Activated CD4-positive, alpha-beta T cell treated with anti-CD3 and anti-CD28 coated beads for 36 hours (primary cell): ENCODE measurements around the gene FAS. TPM values are rescaled to one million over a fixed set of nuclear protein-coding genes. Genes with fewer than 3 reads are reported as not detected.

Experiments
- ATAC-seq: fragments of 200-7000 bp; cut with Tn5 transposase; one replicate; pipeline ENCODE4 v1.10.0; 2021; ENCODE audit warnings: mild to moderate bottlenecking, moderate library complexity
- CTCF ChIA-PET: fragments of 350-600 bp; sonication (Branson Sonifier 250); formaldehyde crosslinking; loops from one replicate; lab custom pipeline; 2021; ENCODE audit warnings: antibody characterized with exemption; lab: Charles Lee
- POLR2A ChIA-PET: fragments of 350-600 bp; sonication (Branson Sonifier 250); formaldehyde crosslinking; loops from one replicate; lab custom pipeline; 2021; ENCODE audit warnings: antibody characterized with exemption, inconsistent platforms; lab: Charles Lee
- DNase-seq: peaks from one replicate; pipeline ENCODE4 v3.0.0-alpha.2; 2020
- H3K27ac Mint-ChIP-seq: one replicate; pipeline ENCODE4 v1.8.0; 2021; ENCODE audit warnings: mixed read lengths
- H3K27me3 Mint-ChIP-seq: one replicate; pipeline ENCODE4 v1.8.0; 2021; ENCODE audit warnings: mixed read lengths
- H3K36me3 Mint-ChIP-seq: one replicate; pipeline ENCODE4 v1.8.0; 2021; ENCODE audit warnings: low read depth, mixed read lengths
- H3K4me1 Mint-ChIP-seq: one replicate; pipeline ENCODE4 v1.8.0; 2021; ENCODE audit warnings: mixed read lengths
- H3K4me3 Mint-ChIP-seq: one replicate; pipeline ENCODE4 v1.8.0; 2021; ENCODE audit warnings: mild to moderate bottlenecking, moderate library complexity, mixed read lengths
- H3K9me3 Mint-ChIP-seq: one replicate; pipeline ENCODE4 v1.8.0; 2021; ENCODE audit warnings: low read depth, mixed read lengths
- intact Hi-C, 2 experiments: fragments of 100-400 bp; cut with DNase I in 1 of 2; cut with micrococcal nuclease in 1 of 2; formaldehyde crosslinking; loops; one replicate each; pipeline versions ENCODE4 v1.14.2 to v1.15.1; 2022 to 2024; cut with DNase I, micrococcal nuclease
- microRNA-seq: library from miRNA; unstranded; fragments of <30 nt; microRNA quantifications from one replicate; pipeline ENCODE4 v1.2.0, GENCODE V29; 2021; ENCODE audit warnings: borderline replicate concordance
- total RNA-seq, 2 experiments: library from RNA; stranded (reverse); gene quantifications; one replicate each; pipeline ENCODE4 v1.2.3, GENCODE V29; 2021

Gene FAS
- total RNA-seq, 2 experiments from 2014 or later: 34.1 to 34.9 TPM

DNA sequence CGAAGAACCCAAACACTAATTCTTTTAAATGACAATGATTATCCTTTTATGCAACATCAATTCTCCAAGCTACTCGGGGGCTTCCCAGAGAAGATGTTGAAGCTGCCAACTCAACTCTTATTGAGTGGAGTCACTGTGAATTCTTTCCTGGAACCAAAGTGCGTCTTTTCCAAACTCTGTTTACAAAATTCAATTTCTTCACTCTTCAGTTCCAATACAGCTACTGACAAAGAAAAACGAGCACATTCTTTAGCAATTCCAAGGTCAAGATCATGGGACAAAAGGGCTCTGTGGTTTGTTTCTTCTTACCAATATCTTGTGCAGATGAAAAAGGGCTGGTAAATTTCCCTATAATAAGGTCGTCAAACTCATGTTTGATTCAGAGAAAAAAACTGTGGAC is 74.2 kb downstream of the FAS start:
- no peak overlapping the region for H3K27ac Mint-ChIP-seq
- H3K4me3 Mint-ChIP-seq: no peak overlapping the region
- ChIA-PET POLR2A (no interaction called here), CTCF (interaction anchor here (0.6 to 1.2 kb wide), 2 partner anchors 68 to 74 kb away, joined by 3 read pairs; no protein-coding TSS in a partner anchor)
- peaks cover 10% of the 10 kb centered on the region for H3K27me3 Mint-ChIP-seq
- DNase-seq (no peak), ATAC-seq (no peak)
- H3K9me3 Mint-ChIP-seq: no peaks in the 10 kb centered on the region
- intact Hi-C loops: no loop called here
- H3K36me3 Mint-ChIP-seq: no peaks in the 10 kb centered on the region
- peaks cover 3% of the 10 kb centered on the region for H3K4me1 Mint-ChIP-seq

Small RNA genes lying within 50 kb of the gene (microRNA-seq; reads per million reads assigned to microRNA genes)
- gene MIR4679-1: not detected
- gene MIR4679-2: not detected

Other genes with a start within 250 kb of the FAS start
- gene LIPN, start 230.8 kb upstream of the FAS start, total RNA-seq: not detected
- not detected for gene LIPM, start 188.1 kb upstream of the FAS start, total RNA-seq
- gene ANKRD22, start 139.0 kb upstream of the FAS start, total RNA-seq: under 1 TPM; 0.37 TPM
- gene STAMBPL1, start 110.6 kb upstream of the FAS start, total RNA-seq: 10 to 100 TPM; 36.6 to 40.2 TPM
- 10 to 100 TPM in 1 of 2 experiments, 1 to 10 TPM in 1; 8.5 to 10.2 TPM for gene ACTA2, start 38.0 kb upstream of the FAS start, total RNA-seq
- not detected for gene CH25H, start 216.5 kb downstream of the FAS start, total RNA-seq